Mucosa of rectum (tissue), 2 donors: ENCODE results near the gene FRMD7.
"Not testable (repeated sequence)": the region's sequence is repeated elsewhere in the genome, so short reads cannot be mapped to it uniquely, and the experiment has no call there.

ENCODE experiments used
- H3K27ac ChIP-seq, 2 donors: one replicate each; pipeline ENCODE4 v1.7.0; 2013; ENCODE audit warnings: inconsistent platforms in 2 of 2, low read depth in 2 of 2, low read length in 2 of 2
- H3K27me3 ChIP-seq, 2 donors: one replicate each; pipeline ENCODE4 v1.7.0; 2013; ENCODE audit warnings: low read length in 2 of 2; ENCODE audit not compliant: control insufficient read depth in 2 of 2, insufficient read depth in 2 of 2
- H3K36me3 ChIP-seq, 2 donors: one replicate each; pipeline ENCODE4 v1.7.0; 2013; ENCODE audit warnings: low read length in 2 of 2; ENCODE audit not compliant: control insufficient read depth in 2 of 2, insufficient read depth in 2 of 2
- H3K4me1 ChIP-seq, 2 donors: one replicate each; pipeline ENCODE4 v1.7.0; 2013; ENCODE audit warnings: low read length in 2 of 2, mild to moderate bottlenecking in 1 of 2; ENCODE audit not compliant: control insufficient read depth in 2 of 2, insufficient read depth in 2 of 2
- H3K4me3 ChIP-seq, 2 donors: one replicate each; pipeline ENCODE4 v1.7.0; 2013; ENCODE audit warnings: low read length in 2 of 2
- H3K9ac ChIP-seq, 2 donors: one replicate each; pipeline ENCODE4 v1.7.0; 2013; ENCODE audit warnings: low read length in 2 of 2, low read depth in 1 of 2, mild to moderate bottlenecking in 1 of 2
- H3K9me3 ChIP-seq, 2 donors: one replicate each; pipeline ENCODE4 v1.7.0; 2013; ENCODE audit warnings: low read length in 2 of 2; ENCODE audit not compliant: control insufficient read depth in 2 of 2
- donor health status: healthy.
- donor health status: Normal muscosa, but diverticular disease.

The FRMD7 gene

DNA sequence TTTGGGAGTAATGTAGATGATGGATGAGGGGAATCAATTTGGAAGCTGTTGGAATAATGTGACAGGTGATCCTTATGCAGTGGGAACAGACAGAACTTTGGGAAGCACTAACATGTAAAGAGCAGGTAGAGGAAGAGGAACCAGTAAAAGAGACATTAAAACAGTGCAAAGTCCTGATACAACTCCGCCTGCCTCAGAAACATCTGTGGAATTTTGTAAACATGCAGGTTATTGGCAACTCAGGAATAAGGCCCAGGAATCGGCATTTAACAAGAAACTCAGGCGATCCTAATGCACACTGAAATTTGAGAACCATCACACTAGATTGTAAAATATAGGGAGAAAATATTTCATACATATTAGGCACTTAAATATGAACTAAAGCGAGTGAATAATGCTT lies 29.1 kb downstream of the FRMD7 start:
- not testable (repeated sequence) for H3K27ac ChIP-seq, H3K9me3 ChIP-seq, H3K36me3 ChIP-seq, H3K4me3 ChIP-seq, H3K9ac ChIP-seq, H3K27me3 ChIP-seq, H3K4me1 ChIP-seq

- H3K27me3 ChIP-seq, result peaks cover 4 to 6% of the 10 kb centered on the region in 2 donors
- no peaks in the 10 kb centered on the region for H3K36me3 ChIP-seq
- no peaks in the 10 kb centered on the region for H3K4me1 ChIP-seq
- H3K9ac ChIP-seq, result no peak overlapping the region
- H3K27ac ChIP-seq, result no peak overlapping the region
- no peak overlapping the region for H3K4me3 ChIP-seq
- no peaks in the 10 kb centered on the region for H3K9me3 ChIP-seq
Observed at GRCh38 chrX:132094164-132094563, 33.7 kb downstream of the FRMD7 start.

DNA sequence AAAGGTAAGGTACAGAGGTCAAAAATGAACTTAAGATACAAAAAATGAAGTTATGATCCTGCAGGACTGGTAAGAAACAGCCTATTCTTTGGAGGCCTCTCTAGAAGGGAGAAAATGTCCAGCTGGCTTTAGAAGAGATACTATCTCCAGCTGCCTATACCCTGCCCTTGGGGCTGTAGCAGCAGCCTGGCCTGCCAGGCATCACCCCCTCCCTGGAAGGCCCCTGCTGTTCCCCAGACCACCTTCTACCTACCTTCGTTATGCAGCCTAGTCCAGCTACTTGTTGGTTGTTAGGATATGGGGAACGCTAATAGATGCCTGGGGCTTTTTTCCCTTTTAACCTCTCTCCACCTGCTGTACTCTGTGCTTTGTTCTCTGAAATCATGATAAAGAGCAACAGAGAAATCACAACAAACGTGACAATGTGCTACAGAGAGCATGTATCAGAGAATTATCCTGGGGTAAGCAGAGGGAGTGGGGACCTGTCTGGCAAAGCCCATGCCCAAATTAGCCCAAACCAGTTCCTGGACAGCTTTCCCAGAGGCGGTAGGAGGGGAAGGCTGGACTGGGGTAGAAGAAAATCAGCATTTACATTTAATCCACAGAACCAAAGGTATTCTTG lies 34.5 kb downstream of the FRMD7 start:
- no peaks in the 10 kb centered on the region for H3K4me1 ChIP-seq
- H3K27me3 ChIP-seq, result peaks cover 4 to 6% of the 10 kb centered on the region in 2 donors
- no peak overlapping the region for H3K27ac ChIP-seq
- no peak overlapping the region for H3K4me3 ChIP-seq
- no peaks in the 10 kb centered on the region for H3K9me3 ChIP-seq
- no peaks in the 10 kb centered on the region for H3K36me3 ChIP-seq
- H3K9ac ChIP-seq, result no peak overlapping the region

- Histone ChIP-seq H3K9me3 (no peaks in the 10 kb centered on the region), H3K9ac (no peak overlapping the region), H3K36me3 (no peaks in the 10 kb centered on the region), H3K4me3 (no peak overlapping the region), H3K27ac (no peak overlapping the region), H3K4me1 (no peaks in the 10 kb centered on the region), H3K27me3 (peaks cover 2 to 4% of the 10 kb centered on the region in 2 donors)
Observed at GRCh38 chrX:132092439-132093065, 35.3 kb downstream of the FRMD7 start.

- no peaks in the 10 kb centered on the region for H3K4me1 ChIP-seq
- peaks cover 4 to 11% of the 10 kb centered on the region in 2 donors for H3K27me3 ChIP-seq
- no peak overlapping the region for H3K4me3 ChIP-seq
- no peaks in the 10 kb centered on the region for H3K36me3 ChIP-seq
- no peak overlapping the region for H3K9ac ChIP-seq
- H3K27ac ChIP-seq, result no peak overlapping the region
- no peaks in the 10 kb centered on the region for H3K9me3 ChIP-seq
Observed at GRCh38 chrX:132090403-132091159, 37.2 kb downstream of the FRMD7 start.

GRCh38 chrX:132088864-132089263 lies 39.0 kb downstream of the FRMD7 start:
- no peak overlapping the region for H3K27ac ChIP-seq

DNA sequence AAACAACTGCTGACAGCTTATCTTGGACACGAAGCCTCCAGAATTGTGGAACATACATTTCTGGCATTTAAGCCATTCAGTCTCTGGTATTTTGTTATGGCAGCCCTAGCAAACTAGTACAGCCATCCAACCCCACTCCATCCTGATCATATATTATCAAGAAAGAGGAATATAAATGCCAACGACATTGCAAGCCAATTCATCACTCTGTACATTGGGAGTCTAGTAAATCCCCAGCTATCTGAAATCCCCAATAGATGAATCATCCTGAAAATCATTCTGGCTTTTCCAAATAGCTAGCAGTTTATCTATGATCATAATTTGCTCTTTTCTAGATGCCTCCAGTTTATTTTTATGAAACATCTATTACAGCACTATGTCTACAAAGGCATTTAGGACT lies 41.1 kb downstream of the FRMD7 start:
- H3K4me3 ChIP-seq, result no peak overlapping the region
- peaks cover 7 to 14% of the 10 kb centered on the region in 2 donors for H3K27me3 ChIP-seq
- no peak overlapping the region for H3K9ac ChIP-seq
- no peaks in the 10 kb centered on the region for H3K9me3 ChIP-seq
- H3K36me3 ChIP-seq, result no peaks in the 10 kb centered on the region
- H3K4me1 ChIP-seq, result no peaks in the 10 kb centered on the region
- H3K27ac ChIP-seq, result no peak overlapping the region

More at GRCh38 chrX:132088864-132089263, 39.0 kb downstream of the FRMD7 start:
- Histone ChIP-seq H3K27me3 (peaks cover 7 to 12% of the 10 kb centered on the region in 2 donors), H3K9ac (no peak overlapping the region), H3K4me1 (no peaks in the 10 kb centered on the region), H3K4me3 (no peak overlapping the region), H3K36me3 (no peaks in the 10 kb centered on the region), H3K9me3 (no peaks in the 10 kb centered on the region)

GRCh38 chrX:132085786-132086185 lies 42.0 kb downstream of the FRMD7 start:
- no peak overlapping the region for H3K27ac ChIP-seq
- H3K9me3 ChIP-seq, result no peaks in the 10 kb centered on the region
- no peaks in the 10 kb centered on the region for H3K4me1 ChIP-seq
- H3K4me3 ChIP-seq, result no peak overlapping the region
- H3K36me3 ChIP-seq, result no peaks in the 10 kb centered on the region
- peaks cover 6 to 12% of the 10 kb centered on the region in 2 donors for H3K27me3 ChIP-seq
- no peak overlapping the region for H3K9ac ChIP-seq

- H3K27ac ChIP-seq, result no peak overlapping the region
- peaks cover 5 to 8% of the 10 kb centered on the region in 2 donors for H3K27me3 ChIP-seq
- H3K36me3 ChIP-seq, result peaks cover 0 to 3% of the 10 kb centered on the region in 2 donors
- no peaks in the 10 kb centered on the region for H3K4me1 ChIP-seq
- no peak overlapping the region for H3K4me3 ChIP-seq
- H3K9me3 ChIP-seq, result no peaks in the 10 kb centered on the region
- H3K9ac ChIP-seq, result no peak overlapping the region
Observed at GRCh38 chrX:132077912-132078311, 49.9 kb downstream of the FRMD7 start.

DNA sequence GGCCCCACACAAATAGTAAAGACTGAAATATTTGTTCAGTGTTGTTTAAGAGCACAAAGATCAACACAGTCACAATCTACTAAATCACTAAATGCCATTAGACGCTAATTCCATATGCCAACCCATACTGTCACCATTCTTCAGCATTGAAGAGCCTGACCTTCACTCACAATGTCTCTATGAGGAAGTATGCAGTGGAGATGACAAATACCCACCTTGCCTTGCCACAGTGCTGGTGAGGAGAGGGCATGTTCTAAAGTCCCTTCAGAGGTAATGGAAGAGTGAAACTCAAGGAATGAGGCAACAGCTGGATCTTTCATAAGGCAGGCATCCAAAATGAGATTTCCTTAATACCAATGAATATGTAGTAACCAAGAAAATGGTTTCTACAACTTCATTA lies 50.4 kb downstream of the FRMD7 start:
- Histone ChIP-seq H3K27me3 (peaks cover 5 to 8% of the 10 kb centered on the region in 2 donors), H3K9ac (no peak overlapping the region), H3K27ac (no peak overlapping the region), H3K4me3 (no peak overlapping the region), H3K9me3 (no peaks in the 10 kb centered on the region), H3K4me1 (no peaks in the 10 kb centered on the region), H3K36me3 (peaks cover 0 to 3% of the 10 kb centered on the region in 2 donors)
